ENCODE results near the gene GPR161.
"Not testable (repeated sequence)": the region's sequence is repeated elsewhere in the genome, so short reads cannot be mapped to it uniquely, and the experiment has no call there.

Gene GPR161

DNA sequence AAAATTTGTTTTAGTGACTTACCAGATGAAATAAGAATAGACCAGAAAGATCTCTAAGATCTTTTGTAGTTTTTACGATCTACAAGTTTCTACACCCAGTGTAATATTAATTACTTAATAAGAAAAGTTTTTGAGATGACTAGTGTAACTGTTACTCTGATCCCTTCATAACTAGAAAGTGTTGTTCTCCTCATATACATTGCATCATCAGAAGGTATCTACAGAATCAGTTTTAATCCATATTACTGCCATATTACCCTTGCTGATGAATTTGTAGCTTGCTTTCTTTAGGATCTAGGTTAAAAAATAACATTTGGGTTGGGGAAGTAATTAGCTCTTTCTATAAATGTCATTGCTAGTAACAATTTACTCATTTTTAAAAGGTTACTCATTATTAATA lies 72.5 kb downstream of the GPR161 start:
- H3K56ac ChIP-seq (ENCODE audit: low read length) = no peak overlapping the region
- H2BK120ac ChIP-seq (ENCODE audit: low read depth, low read length) = no peak overlapping the region
- H3K4me2 ChIP-seq (ENCODE audit: low read length) = no peak overlapping the region
- H3K4me1 ChIP-seq (ENCODE audit: control insufficient read depth, low read depth, low read length) = no peaks in the 10 kb centered on the region
- DNase-seq = no peak
- no CpG with 5 or more reads among the region's 1 CpG for WGBS (ENCODE audit: extremely low coverage, insufficient coverage, low lambda C conversion rate)
- no peak overlapping the region for H4K5ac ChIP-seq (ENCODE audit: low read length)
- no peak overlapping the region for H3K18ac ChIP-seq (ENCODE audit: low read length)
- H3K79me2 ChIP-seq (ENCODE audit: control insufficient read depth, insufficient read depth, low read length) = no peaks in the 10 kb centered on the region
- H3K27ac ChIP-seq (ENCODE audit: low read depth, low read length) = no peak overlapping the region
- H3K4me3 ChIP-seq (ENCODE audit: low read length) = no peak overlapping the region
- H3K79me1 ChIP-seq (ENCODE audit: low read length) = no peaks in the 10 kb centered on the region
- H2AK5ac ChIP-seq (ENCODE audit: low read length) = no peak overlapping the region
- H3K23ac ChIP-seq (ENCODE audit: low read length) = no peak overlapping the region
- no peak overlapping the region for H3K4ac ChIP-seq (ENCODE audit: low read depth, low read length)
- H2BK15ac ChIP-seq (replicated peaks; ENCODE audit: low read depth) = no peak overlapping the region
- no peaks in the 10 kb centered on the region for H3K36me3 ChIP-seq (ENCODE audit: control insufficient read depth, insufficient read depth, low read length)
- no peak overlapping the region for H3K9ac ChIP-seq (ENCODE audit: low read length)
- H2BK5ac ChIP-seq (ENCODE audit: low read length) = no peak overlapping the region
- H3K27me3 ChIP-seq (ENCODE audit: insufficient read depth, low read length, poor library complexity) = no peaks in the 10 kb centered on the region
- H4K8ac ChIP-seq (ENCODE audit: low read depth, low read length) = no peak overlapping the region

DNA sequence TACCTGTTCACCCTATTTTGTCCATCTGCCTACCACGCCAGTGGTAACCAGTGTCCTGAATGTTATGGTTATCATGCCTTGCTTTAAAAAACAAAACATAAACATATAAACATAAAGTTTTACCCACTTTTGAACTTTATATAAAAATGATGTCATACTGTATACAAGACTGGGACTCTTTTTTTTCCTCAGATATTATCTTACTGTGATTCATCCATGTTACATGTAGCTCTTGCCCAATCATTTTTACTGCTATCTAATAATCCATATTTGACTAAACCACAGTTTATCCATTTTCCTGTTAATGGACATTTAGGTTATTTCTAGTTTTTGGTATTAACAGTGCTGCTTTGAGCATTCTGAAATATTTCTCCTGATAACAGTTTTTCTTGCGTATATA lies 78.8 kb downstream of the GPR161 start:
- Histone ChIP-seq H4K5ac (ENCODE audit: low read length) (no peak overlapping the region), H2BK120ac (ENCODE audit: low read depth, low read length) (no peak overlapping the region), H3K79me1 (ENCODE audit: low read length) (no peaks in the 10 kb centered on the region), H3K4ac (ENCODE audit: low read depth, low read length) (no peak overlapping the region), H3K27me3 (ENCODE audit: insufficient read depth, low read length, poor library complexity) (no peaks in the 10 kb centered on the region), H2BK5ac (ENCODE audit: low read length) (no peak overlapping the region), H2AK5ac (ENCODE audit: low read length) (no peak overlapping the region), H3K56ac (ENCODE audit: low read length) (no peak overlapping the region), H3K23ac (ENCODE audit: low read length) (no peak overlapping the region), H3K79me2 (ENCODE audit: control insufficient read depth, insufficient read depth, low read length) (no peaks in the 10 kb centered on the region), H3K4me2 (ENCODE audit: low read length) (no peak overlapping the region), H3K36me3 (ENCODE audit: control insufficient read depth, insufficient read depth, low read length) (no peaks in the 10 kb centered on the region), H3K18ac (ENCODE audit: low read length) (no peak overlapping the region), H2BK15ac (replicated peaks; ENCODE audit: low read depth) (no peak overlapping the region), H3K9ac (ENCODE audit: low read length) (no peak overlapping the region), H3K27ac (ENCODE audit: low read depth, low read length) (no peak overlapping the region), H3K4me1 (ENCODE audit: control insufficient read depth, low read depth, low read length) (no peaks in the 10 kb centered on the region), H4K8ac (ENCODE audit: low read depth, low read length) (no peak overlapping the region), H3K4me3 (ENCODE audit: low read length) (no peak overlapping the region)
- no CpG with 5 or more reads among the region's 2 CpGs for WGBS (ENCODE audit: extremely low coverage, insufficient coverage, low lambda C conversion rate)
- DNase-seq = no peak

DNA sequence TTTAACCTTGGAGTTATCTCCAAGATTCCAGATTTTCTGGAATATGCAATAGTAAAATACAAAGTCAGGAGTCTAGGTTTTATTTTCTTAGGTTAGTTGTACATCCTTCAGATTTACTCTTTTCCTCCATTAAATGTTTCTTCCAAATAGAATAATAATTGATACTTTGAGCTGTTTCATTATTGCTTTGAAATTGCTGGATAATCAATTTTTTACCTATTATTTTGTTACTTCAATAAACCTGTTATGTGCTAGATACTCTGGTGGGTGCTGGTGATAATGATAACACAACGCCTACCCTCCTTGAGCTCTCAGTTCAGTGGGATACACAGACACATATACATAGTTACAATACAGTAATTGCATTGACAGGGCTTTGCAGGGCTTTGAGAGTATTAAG lies 79.4 kb downstream of the GPR161 start:
- Histone ChIP-seq H3K4me3 (ENCODE audit: low read length) (no peak overlapping the region), H3K36me3 (ENCODE audit: control insufficient read depth, insufficient read depth, low read length) (no peaks in the 10 kb centered on the region)
- no CpG with 5 or more reads among the region's 1 CpG for WGBS (ENCODE audit: extremely low coverage, insufficient coverage, low lambda C conversion rate)

DNA sequence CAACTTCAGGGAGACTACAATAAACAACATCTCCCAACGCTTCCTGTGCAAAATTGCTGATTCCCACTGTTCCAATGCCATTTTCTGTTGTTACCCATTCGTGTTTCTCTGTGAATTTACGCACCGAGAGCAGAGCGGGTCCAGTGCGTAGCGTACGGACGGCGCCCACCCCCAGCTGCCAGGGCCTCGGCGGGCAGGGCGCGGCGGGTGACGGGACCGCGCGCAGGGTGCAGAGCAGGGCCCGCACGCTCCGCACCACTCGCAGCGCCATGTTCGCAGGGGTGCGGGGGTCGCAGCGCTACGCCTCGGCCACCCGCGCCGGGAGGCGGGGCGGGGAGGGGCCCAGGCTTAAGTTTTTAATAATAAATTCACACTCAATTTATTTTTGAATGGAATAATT lies 80.6 kb downstream of the GPR161 start:
- not testable (repeated sequence) for H3K27me3 ChIP-seq (ENCODE audit: insufficient read depth, low read length, poor library complexity); H4K8ac ChIP-seq (ENCODE audit: low read depth, low read length); H3K79me2 ChIP-seq (ENCODE audit: control insufficient read depth, insufficient read depth, low read length); H3K23ac ChIP-seq (ENCODE audit: low read length); H3K9ac ChIP-seq (ENCODE audit: low read length); H3K79me1 ChIP-seq (ENCODE audit: low read length); H3K4me2 ChIP-seq (ENCODE audit: low read length); H3K36me3 ChIP-seq (ENCODE audit: control insufficient read depth, insufficient read depth, low read length); H3K27ac ChIP-seq (ENCODE audit: low read depth, low read length); H3K56ac ChIP-seq (ENCODE audit: low read length); DNase-seq; H4K5ac ChIP-seq (ENCODE audit: low read length); H3K4me3 ChIP-seq (ENCODE audit: low read length); H2AK5ac ChIP-seq (ENCODE audit: low read length); H2BK120ac ChIP-seq (ENCODE audit: low read depth, low read length); H3K4me1 ChIP-seq (ENCODE audit: control insufficient read depth, low read depth, low read length); H3K18ac ChIP-seq (ENCODE audit: low read length); H2BK15ac ChIP-seq (replicated peaks; ENCODE audit: low read depth); H3K4ac ChIP-seq (ENCODE audit: low read depth, low read length); H2BK5ac ChIP-seq (ENCODE audit: low read length)
- no CpG with 5 or more reads among the region's 35 CpGs for WGBS (ENCODE audit: extremely low coverage, insufficient coverage, low lambda C conversion rate)

More for the DNA sequence above, 79.4 kb downstream of the GPR161 start:
- Histone ChIP-seq H3K79me2 (ENCODE audit: control insufficient read depth, insufficient read depth, low read length) (no peaks in the 10 kb centered on the region), H3K79me1 (ENCODE audit: low read length) (no peaks in the 10 kb centered on the region), H3K56ac (ENCODE audit: low read length) (no peak overlapping the region), H4K8ac (ENCODE audit: low read depth, low read length) (no peak overlapping the region), H3K23ac (ENCODE audit: low read length) (no peak overlapping the region), H3K27me3 (ENCODE audit: insufficient read depth, low read length, poor library complexity) (no peaks in the 10 kb centered on the region), H3K9ac (ENCODE audit: low read length) (no peak overlapping the region), H2BK120ac (ENCODE audit: low read depth, low read length) (no peak overlapping the region), H3K4me2 (ENCODE audit: low read length) (no peak overlapping the region), H3K27ac (ENCODE audit: low read depth, low read length) (no peak overlapping the region), H2BK5ac (ENCODE audit: low read length) (no peak overlapping the region), H2AK5ac (ENCODE audit: low read length) (no peak overlapping the region), H4K5ac (ENCODE audit: low read length) (no peak overlapping the region), H2BK15ac (replicated peaks; ENCODE audit: low read depth) (no peak overlapping the region), H3K4ac (ENCODE audit: low read depth, low read length) (no peak overlapping the region), H3K18ac (ENCODE audit: low read length) (no peak overlapping the region), H3K4me1 (ENCODE audit: control insufficient read depth, low read depth, low read length) (no peaks in the 10 kb centered on the region)
- DNase-seq = no peak

DNA sequence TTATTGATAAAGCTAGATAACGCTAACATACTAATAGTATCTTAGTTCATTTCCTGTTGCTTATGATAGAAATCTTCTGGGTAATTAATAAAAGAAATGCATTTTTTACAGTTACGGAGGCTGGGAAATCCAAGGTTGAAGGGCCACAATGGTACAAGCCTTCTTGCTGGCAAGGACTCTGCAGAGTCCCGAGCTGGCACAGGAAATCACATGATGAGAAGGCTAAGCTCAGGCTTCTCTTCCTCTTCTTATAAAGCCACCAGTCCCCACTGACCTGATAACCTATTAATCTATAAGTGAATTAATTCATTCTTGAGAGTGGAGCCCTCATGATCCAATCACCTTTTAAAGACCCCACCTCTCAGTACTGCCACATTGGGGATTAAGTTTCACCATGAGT lies 82.6 kb downstream of the GPR161 start:
- no CpG with 5 or more reads among the region's 3 CpGs for whole genome bisulfite sequencing (ENCODE audit: extremely low coverage, insufficient coverage, low lambda C conversion rate)
- DNase-seq = no peak

DNA sequence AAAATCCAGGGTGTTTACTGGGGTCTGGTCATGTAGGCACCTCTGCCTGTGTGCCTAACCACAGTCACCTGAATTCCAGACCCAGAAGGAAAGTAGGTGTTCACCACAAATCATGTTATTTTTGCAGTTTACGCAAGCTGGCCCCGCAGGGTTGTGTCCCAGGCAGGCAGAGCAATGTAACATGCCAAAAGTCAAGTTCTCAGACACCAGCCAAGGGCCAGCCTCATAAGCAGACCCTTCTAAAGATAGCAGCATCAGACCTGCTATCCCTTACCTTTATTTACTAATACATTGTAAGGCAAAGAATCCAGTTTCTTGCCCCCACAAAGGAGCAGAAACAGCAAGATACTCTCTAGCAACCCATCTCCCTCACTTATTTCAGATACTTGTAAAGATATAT lies 83.0 kb downstream of the GPR161 start:
- no peak overlapping the region for H4K5ac ChIP-seq (ENCODE audit: low read length)
- no peak overlapping the region for H3K4ac ChIP-seq (ENCODE audit: low read depth, low read length)
- H3K27me3 ChIP-seq (ENCODE audit: insufficient read depth, low read length, poor library complexity) = no peaks in the 10 kb centered on the region
- DNase-seq = no peak
- no peak overlapping the region for H3K9ac ChIP-seq (ENCODE audit: low read length)
- H2BK120ac ChIP-seq (ENCODE audit: low read depth, low read length) = no peak overlapping the region
- H3K79me1 ChIP-seq (ENCODE audit: low read length) = no peaks in the 10 kb centered on the region
- H3K18ac ChIP-seq (ENCODE audit: low read length) = no peak overlapping the region
- H3K27ac ChIP-seq (ENCODE audit: low read depth, low read length) = no peak overlapping the region
- H4K8ac ChIP-seq (ENCODE audit: low read depth, low read length) = no peak overlapping the region
- no peaks in the 10 kb centered on the region for H3K79me2 ChIP-seq (ENCODE audit: control insufficient read depth, insufficient read depth, low read length)
- H3K4me3 ChIP-seq (ENCODE audit: low read length) = no peak overlapping the region
- no peaks in the 10 kb centered on the region for H3K36me3 ChIP-seq (ENCODE audit: control insufficient read depth, insufficient read depth, low read length)
- no peak overlapping the region for H3K4me2 ChIP-seq (ENCODE audit: low read length)
- no peak overlapping the region for H2AK5ac ChIP-seq (ENCODE audit: low read length)
- no peak overlapping the region for H2BK5ac ChIP-seq (ENCODE audit: low read length)
- H3K23ac ChIP-seq (ENCODE audit: low read length) = no peak overlapping the region
- no CpG with 5 or more reads among the region's 2 CpGs for WGBS (ENCODE audit: extremely low coverage, insufficient coverage, low lambda C conversion rate)
- H3K4me1 ChIP-seq (ENCODE audit: control insufficient read depth, low read depth, low read length) = no peaks in the 10 kb centered on the region
- no peak overlapping the region for H3K56ac ChIP-seq (ENCODE audit: low read length)
- H2BK15ac ChIP-seq (replicated peaks; ENCODE audit: low read depth) = no peak overlapping the region

More for the DNA sequence above, 82.6 kb downstream of the GPR161 start:
- Histone ChIP-seq H3K4me3 (ENCODE audit: low read length) (no peak overlapping the region), H3K56ac (ENCODE audit: low read length) (no peak overlapping the region), H4K8ac (ENCODE audit: low read depth, low read length) (no peak overlapping the region), H3K4ac (ENCODE audit: low read depth, low read length) (no peak overlapping the region), H3K27ac (ENCODE audit: low read depth, low read length) (no peak overlapping the region), H3K4me1 (ENCODE audit: control insufficient read depth, low read depth, low read length) (no peaks in the 10 kb centered on the region), H3K9ac (ENCODE audit: low read length) (no peak overlapping the region), H3K36me3 (ENCODE audit: control insufficient read depth, insufficient read depth, low read length) (no peaks in the 10 kb centered on the region), H3K4me2 (ENCODE audit: low read length) (no peak overlapping the region), H3K79me1 (ENCODE audit: low read length) (no peaks in the 10 kb centered on the region), H3K23ac (ENCODE audit: low read length) (no peak overlapping the region), H2BK120ac (ENCODE audit: low read depth, low read length) (no peak overlapping the region), H4K5ac (ENCODE audit: low read length) (no peak overlapping the region), H2BK5ac (ENCODE audit: low read length) (no peak overlapping the region), H2BK15ac (replicated peaks; ENCODE audit: low read depth) (no peak overlapping the region), H3K18ac (ENCODE audit: low read length) (no peak overlapping the region), H3K79me2 (ENCODE audit: control insufficient read depth, insufficient read depth, low read length) (no peaks in the 10 kb centered on the region), H2AK5ac (ENCODE audit: low read length) (no peak overlapping the region), H3K27me3 (ENCODE audit: insufficient read depth, low read length, poor library complexity) (no peaks in the 10 kb centered on the region)

Measured in mesendoderm (in vitro differentiated cells).